GM19099 (cell line): Measurements from ENCODE around the gene MKRN2OS.

Experiments used
- POLR2A ChIP-seq: IDR thresholded peaks from 3 replicates; pipeline ENCODE4 v1.6.1; 2011; ENCODE audit warnings: low read depth; ENCODE audit not compliant: insufficient read length; ENCODE audit errors: extremely low read depth

The MKRN2OS gene, protein sequence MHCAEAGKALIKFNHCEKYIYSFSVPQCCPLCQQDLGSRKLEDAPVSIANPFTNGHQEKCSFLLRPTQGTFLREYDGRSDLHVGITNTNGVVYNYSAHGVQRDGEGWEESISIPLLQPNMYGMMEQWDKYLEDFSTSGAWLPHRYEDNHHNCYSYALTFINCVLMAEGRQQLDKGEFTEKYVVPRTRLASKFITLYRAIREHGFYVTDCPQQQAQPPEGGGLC

GRCh38 chr3:12545473-12545791 is at the start of gene MKRN2OS:
Gene MKRN2OS, minus strand, starts transcription at chr3:12545499. Its CDS starts 35 bp downstream, at chr3:12545464.
- no peak for TF ChIP-seq POLR2A

DNA sequence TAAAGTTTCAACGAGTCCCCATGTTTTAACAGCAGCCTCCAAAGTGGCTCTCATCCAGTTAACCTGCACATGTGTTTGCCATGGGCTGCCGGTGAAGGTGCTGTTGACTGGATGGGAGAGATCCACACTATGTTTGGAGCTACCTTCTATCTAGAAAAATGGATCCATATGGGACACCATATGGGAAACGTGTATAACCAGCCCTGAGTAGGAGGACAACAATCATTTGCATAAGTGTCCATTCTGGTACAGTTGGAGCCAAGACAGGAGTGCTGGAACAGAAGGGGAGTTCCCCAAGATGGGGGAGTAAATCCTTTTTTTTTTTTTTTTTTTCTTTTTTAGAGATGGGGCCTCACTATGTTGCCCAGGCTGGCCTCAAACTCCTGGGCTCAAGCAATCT is 48.2 kb upstream of the MKRN2OS start:
- TF ChIP-seq POLR2A, result no peak

GRCh38 chr3:12591997-12592715 is 46.9 kb upstream of the MKRN2OS start:
- no peak for TF ChIP-seq POLR2A

DNA sequence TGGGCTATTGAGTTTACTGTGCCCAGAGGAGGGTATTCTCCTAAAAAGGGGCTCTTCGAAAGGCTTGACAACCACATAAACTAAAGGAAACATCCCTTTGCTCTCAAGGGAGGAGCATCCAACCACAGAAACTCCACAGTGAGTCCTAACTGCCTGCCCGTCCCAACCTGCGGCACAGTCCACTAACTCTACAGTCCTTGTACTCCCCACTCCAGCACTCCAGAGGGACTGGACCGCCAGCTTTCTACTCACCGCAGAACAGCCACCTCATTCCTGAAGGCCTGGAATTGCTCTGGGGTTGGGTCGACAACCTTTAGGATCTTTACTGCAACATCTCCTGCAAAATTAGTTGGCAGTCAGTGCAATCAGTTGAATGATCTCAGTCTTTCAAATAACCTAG is 46.2 kb upstream of the MKRN2OS start:
- TF ChIP-seq POLR2A, result no peak

GRCh38 chr3:12590096-12590495 is 44.8 kb upstream of the MKRN2OS start:
- TF ChIP-seq POLR2A, result no peak

DNA sequence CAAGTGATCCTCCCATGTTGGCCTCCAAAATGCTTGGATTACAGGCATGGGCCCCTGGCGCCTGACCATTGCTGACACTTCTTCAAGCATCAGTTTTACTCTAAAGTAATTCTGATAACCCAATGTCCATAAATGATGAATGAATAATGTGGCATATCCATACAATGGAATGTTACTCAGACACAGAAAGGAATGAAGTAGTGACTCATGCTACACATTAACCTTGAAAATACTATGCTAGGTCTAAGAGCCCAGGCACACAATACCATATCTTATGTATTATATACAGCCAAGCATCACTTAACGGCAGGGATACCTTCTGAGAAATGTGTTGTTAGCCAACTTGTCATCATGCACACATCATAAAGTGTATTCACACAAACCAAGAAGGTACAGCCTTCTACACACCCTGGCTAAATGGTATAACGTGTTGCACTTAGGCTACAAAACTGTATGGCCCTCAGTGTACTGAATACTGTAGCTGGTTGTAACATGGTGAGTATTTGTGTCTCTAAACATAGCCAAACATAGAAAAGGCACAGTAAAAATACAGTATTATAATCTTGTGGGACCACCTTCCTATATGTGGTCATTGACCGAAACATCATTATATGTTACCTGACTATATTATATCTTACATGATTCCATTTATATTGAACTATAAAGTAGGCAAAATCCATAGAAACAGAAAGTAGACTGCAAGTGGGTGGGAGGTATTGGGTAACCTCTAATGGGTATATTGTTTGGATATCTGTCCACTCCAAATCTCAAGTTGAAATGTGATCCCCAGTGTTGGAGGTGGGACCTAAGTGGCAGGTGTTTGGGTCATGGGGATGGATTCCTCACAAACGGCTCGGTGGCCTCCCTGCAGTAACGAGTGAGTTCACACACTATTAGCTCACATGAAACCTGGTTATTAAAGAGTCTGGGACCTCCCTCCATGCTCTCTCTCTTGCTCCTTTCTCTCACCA is 43.0 kb upstream of the MKRN2OS start:
- TF ChIP-seq POLR2A, result no peak

- TF ChIP-seq POLR2A, result no peak
Measured at GRCh38 chr3:12586403-12586802, 41.1 kb upstream of the MKRN2OS start.

GRCh38 chr3:12585970-12586369 is 40.7 kb upstream of the MKRN2OS start:
- no peak for TF ChIP-seq POLR2A

GRCh38 chr3:12585181-12585580 is 39.9 kb upstream of the MKRN2OS start:
- TF ChIP-seq POLR2A, result no peak

GRCh38 chr3:12584083-12584482 is 38.8 kb upstream of the MKRN2OS start:
- TF ChIP-seq POLR2A, result no peak

- TF ChIP-seq POLR2A, result no peak
Measured at GRCh38 chr3:12583280-12583679, 38.0 kb upstream of the MKRN2OS start.

- no peak for TF ChIP-seq POLR2A
Measured at GRCh38 chr3:12582730-12583129, 37.4 kb upstream of the MKRN2OS start.

- no peak for TF ChIP-seq POLR2A
Measured at GRCh38 chr3:12579905-12580304, 34.6 kb upstream of the MKRN2OS start.

DNA sequence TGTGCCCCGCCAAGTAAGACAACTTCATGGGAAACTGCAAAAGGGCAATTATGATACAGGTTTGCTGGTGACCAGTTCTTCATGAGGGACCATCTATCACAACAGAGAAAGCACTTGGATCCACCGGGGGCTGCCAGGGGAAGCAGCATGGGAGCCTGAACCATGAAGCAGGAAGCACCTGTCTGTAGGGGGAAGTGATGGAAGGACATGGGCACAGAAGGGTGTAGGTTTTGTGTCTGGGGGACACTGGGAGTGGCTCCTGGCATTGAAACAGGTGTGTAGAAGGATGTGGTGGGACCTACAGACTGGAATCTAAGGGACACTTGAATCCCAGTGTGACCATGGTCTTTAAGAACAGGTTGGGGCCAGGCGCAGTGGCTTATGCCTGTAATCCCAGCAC is 34.2 kb upstream of the MKRN2OS start:
- no peak for TF ChIP-seq POLR2A

GRCh38 chr3:12578742-12579141 is 33.4 kb upstream of the MKRN2OS start:
- no peak for TF ChIP-seq POLR2A
